SK-N-SH treated with all-trans-retinoic acid at 6 μM for 48 hours (cell line): ENCODE results near the gene ATAD5.

ENCODE experiments used
- ARNTL ChIP-seq: fragments of 450-650 bp; formaldehyde crosslinking; IDR thresholded peaks from 2 replicates; pipeline ENCODE4 v1.5.0; 2020; ENCODE audit warnings: low read depth, mild to moderate bottlenecking, moderate library complexity, borderline replicate concordance
- BACH2 ChIP-seq: fragments of 250-450 bp; sonication (Bioruptor Pico); IDR thresholded peaks from 2 replicates; pipeline ENCODE4 v1.9.0; 2021; ENCODE audit warnings: mild to moderate bottlenecking, borderline replicate concordance
- ZC3H10 ChIP-seq: fragments of 250-450 bp; sonication (Bioruptor Pico); IDR thresholded peaks from 2 replicates; pipeline ENCODE4 v1.5.1; 2021; ENCODE audit warnings: mild to moderate bottlenecking, moderate library complexity
- ZNF565 ChIP-seq: fragments of 450-650 bp; formaldehyde crosslinking; conservative IDR thresholded peaks from 2 replicates; pipeline ENCODE4 v1.5.0; 2020; ENCODE audit warnings: low read depth, mild to moderate bottlenecking, moderate library complexity
- ZNF8 ChIP-seq: fragments of 450-650 bp; formaldehyde crosslinking; IDR thresholded peaks from 2 replicates; pipeline ENCODE4 v1.5.0; 2020; ENCODE audit warnings: mild to moderate bottlenecking, moderate library complexity
- TF ChIP-seq, protein P1 (sequence below): fragments of 250-450 bp; sonication (Bioruptor Pico); IDR thresholded peaks from 2 replicates; pipeline ENCODE4 v1.8.0; 2020; ENCODE audit warnings: mild to moderate bottlenecking, moderate library complexity, borderline replicate concordance
- TF ChIP-seq, protein P2 (sequence below): fragments of 250-450 bp; sonication (Bioruptor Pico); IDR thresholded peaks from 2 replicates; pipeline ENCODE4 v1.5.1; 2021; ENCODE audit warnings: mild to moderate bottlenecking, moderate library complexity

DNA sequence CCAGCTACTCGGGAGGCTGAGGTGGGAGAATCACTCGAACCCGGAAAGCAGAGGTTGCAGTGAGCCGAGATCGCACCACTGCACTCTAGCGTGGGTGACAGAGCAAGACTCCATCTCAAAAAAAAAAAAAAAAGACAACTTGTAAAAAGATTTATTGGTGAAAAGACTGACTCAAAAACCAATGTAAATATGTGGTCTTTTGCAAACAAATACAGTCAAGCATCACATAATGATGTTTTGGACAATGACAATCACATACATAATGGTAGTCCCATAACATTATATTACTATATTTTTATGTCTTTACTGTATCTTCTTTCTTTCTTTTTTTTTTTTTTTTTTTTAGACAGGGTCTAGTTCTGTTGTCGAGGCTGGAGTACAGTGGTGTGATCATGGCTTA, 15.6 kb upstream of the ATAD5 start:
- TF ChIP-seq, protein P1, sequence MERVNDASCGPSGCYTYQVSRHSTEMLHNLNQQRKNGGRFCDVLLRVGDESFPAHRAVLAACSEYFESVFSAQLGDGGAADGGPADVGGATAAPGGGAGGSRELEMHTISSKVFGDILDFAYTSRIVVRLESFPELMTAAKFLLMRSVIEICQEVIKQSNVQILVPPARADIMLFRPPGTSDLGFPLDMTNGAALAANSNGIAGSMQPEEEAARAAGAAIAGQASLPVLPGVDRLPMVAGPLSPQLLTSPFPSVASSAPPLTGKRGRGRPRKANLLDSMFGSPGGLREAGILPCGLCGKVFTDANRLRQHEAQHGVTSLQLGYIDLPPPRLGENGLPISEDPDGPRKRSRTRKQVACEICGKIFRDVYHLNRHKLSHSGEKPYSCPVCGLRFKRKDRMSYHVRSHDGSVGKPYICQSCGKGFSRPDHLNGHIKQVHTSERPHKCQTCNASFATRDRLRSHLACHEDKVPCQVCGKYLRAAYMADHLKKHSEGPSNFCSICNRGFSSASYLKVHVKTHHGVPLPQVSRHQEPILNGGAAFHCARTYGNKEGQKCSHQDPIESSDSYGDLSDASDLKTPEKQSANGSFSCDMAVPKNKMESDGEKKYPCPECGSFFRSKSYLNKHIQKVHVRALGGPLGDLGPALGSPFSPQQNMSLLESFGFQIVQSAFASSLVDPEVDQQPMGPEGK (CRISPR knock-in tag), result no peak
- no peak for TF ChIP-seq ZNF8 (CRISPR knock-in tag)
- TF ChIP-seq BACH2, result no peak
- TF ChIP-seq ARNTL, result no peak
- TF ChIP-seq ZNF565 (CRISPR knock-in tag), result no peak
- TF ChIP-seq, protein P2, sequence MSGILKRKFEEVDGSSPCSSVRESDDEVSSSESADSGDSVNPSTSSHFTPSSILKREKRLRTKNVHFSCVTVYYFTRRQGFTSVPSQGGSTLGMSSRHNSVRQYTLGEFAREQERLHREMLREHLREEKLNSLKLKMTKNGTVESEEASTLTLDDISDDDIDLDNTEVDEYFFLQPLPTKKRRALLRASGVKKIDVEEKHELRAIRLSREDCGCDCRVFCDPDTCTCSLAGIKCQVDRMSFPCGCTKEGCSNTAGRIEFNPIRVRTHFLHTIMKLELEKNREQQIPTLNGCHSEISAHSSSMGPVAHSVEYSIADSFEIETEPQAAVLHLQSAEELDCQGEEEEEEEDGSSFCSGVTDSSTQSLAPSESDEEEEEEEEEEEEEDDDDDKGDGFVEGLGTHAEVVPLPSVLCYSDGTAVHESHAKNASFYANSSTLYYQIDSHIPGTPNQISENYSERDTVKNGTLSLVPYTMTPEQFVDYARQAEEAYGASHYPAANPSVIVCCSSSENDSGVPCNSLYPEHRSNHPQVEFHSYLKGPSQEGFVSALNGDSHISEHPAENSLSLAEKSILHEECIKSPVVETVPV (CRISPR knock-in tag), result no peak
- no peak for TF ChIP-seq ZC3H10 (CRISPR knock-in tag)
